ENCODE measurements around the gene VIT.

DNA sequence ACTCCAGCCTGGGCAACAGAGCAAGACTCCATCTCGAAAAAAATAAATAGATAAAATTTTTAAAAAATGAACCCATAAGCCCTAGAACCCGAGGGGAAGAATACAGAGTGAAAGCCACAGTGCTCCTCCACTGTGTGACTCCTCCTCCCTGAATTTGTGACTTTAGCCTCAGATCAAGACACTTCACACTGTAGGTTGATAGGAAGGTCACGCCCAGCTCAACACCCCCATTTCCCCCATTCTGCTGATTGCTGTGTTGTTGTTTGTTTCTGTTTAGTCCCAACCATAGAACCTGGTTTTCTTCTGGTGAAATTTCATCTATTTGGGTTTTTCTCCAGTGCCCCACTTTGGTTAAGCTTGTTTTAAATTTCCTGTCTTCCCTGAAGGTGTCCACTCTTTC, 102.2 kb downstream of the VIT start:
- TF ChIP-seq, protein P1, sequence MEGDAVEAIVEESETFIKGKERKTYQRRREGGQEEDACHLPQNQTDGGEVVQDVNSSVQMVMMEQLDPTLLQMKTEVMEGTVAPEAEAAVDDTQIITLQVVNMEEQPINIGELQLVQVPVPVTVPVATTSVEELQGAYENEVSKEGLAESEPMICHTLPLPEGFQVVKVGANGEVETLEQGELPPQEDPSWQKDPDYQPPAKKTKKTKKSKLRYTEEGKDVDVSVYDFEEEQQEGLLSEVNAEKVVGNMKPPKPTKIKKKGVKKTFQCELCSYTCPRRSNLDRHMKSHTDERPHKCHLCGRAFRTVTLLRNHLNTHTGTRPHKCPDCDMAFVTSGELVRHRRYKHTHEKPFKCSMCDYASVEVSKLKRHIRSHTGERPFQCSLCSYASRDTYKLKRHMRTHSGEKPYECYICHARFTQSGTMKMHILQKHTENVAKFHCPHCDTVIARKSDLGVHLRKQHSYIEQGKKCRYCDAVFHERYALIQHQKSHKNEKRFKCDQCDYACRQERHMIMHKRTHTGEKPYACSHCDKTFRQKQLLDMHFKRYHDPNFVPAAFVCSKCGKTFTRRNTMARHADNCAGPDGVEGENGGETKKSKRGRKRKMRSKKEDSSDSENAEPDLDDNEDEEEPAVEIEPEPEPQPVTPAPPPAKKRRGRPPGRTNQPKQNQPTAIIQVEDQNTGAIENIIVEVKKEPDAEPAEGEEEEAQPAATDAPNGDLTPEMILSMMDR (conservative IDR thresholded peaks at IDR 0.05; ENCODE audit: low read depth, low read length): no peak
- TF ChIP-seq EZH2phosphoT487 (IDR thresholded peaks at IDR 0.05; ENCODE audit: borderline replicate concordance, low read length): no peak
